Glomerular endothelial cell (primary cell): ENCODE results near the gene TSSC4. TPM values are rescaled to one million over a fixed set of nuclear protein-coding genes. Genes with fewer than 3 reads are reported as not detected.

ENCODE experiments used
- DNase-seq: peaks from one replicate; pipeline ENCODE4 v3.0.0-alpha.2; 2011; ENCODE audit warnings: low read depth, low spot score; ENCODE audit errors: extremely low read depth
- total RNA-seq: library from RNA; depleted of rRNA; stranded (reverse); fragments of >200 nt; gene quantifications from 2 replicates; pipeline ENCODE4 v1.2.3, GENCODE V29; 2015

TSSC4 gene
- total RNA-seq, 1 donor from 2014 or later = 51.0 TPM

- DNase-seq = no peak
Observed at GRCh38 chr11:2368851-2369180, 31.7 kb upstream of the TSSC4 start.

GRCh38 chr11:2369320-2369719, 31.2 kb upstream of the TSSC4 start:
- DNase-seq = no peak

- no peak for DNase-seq
Observed at GRCh38 chr11:2369896-2370295, 30.7 kb upstream of the TSSC4 start.

GRCh38 chr11:2374456-2375201, 25.9 kb upstream of the TSSC4 start:
- DNase-seq = no peak

- no peak for DNase-seq
Observed at GRCh38 chr11:2375341-2375853, 25.2 kb upstream of the TSSC4 start.

GRCh38 chr11:2375964-2376551, 24.5 kb upstream of the TSSC4 start:
- no peak for DNase-seq

- DNase-seq = no peak
Observed at GRCh38 chr11:2376751-2377451, 23.6 kb upstream of the TSSC4 start, which contains the start of gene CD81. CD81 (plus strand) TSS chr11:2377310; CDS start chr11:2377550, 240 bp downstream.

- no peak for DNase-seq
Observed at GRCh38 chr11:2377511-2378443, 22.8 kb upstream of the TSSC4 start.

GRCh38 chr11:2378527-2379210, 21.9 kb upstream of the TSSC4 start:
- no peak for DNase-seq

GRCh38 chr11:2379466-2380174, 20.9 kb upstream of the TSSC4 start:
- no peak for DNase-seq

GRCh38 chr11:2380396-2380795, 20.2 kb upstream of the TSSC4 start:
- DNase-seq = no peak

GRCh38 chr11:2380807-2381350, 19.7 kb upstream of the TSSC4 start:
- DNase-seq = no peak

GRCh38 chr11:2381494-2382128, 18.9 kb upstream of the TSSC4 start:
- DNase-seq = no peak

- no peak for DNase-seq
Observed at GRCh38 chr11:2382129-2382517, 18.4 kb upstream of the TSSC4 start.

GRCh38 chr11:2382936-2383851, 17.4 kb upstream of the TSSC4 start:
- no peak for DNase-seq

GRCh38 chr11:2383852-2384804, 16.4 kb upstream of the TSSC4 start:
- no peak for DNase-seq
